ENCODE results near the gene SELENON.

The SELENON gene

GRCh38 chr1:25793585-25794170 is 6.3 kb upstream of the SELENON start:
- DNase-seq (ENCODE audit: low read depth) = no peak

GRCh38 chr1:25794325-25794724 is 5.7 kb upstream of the SELENON start:
- no peak for DNase-seq (ENCODE audit: low read depth)

- no peak for DNase-seq (ENCODE audit: low read depth)
Observed at GRCh38 chr1:25795211-25795610, 4.8 kb upstream of the SELENON start.

- DNase-seq (ENCODE audit: low read depth) = no peak
Observed at GRCh38 chr1:25795946-25796810, 3.8 kb upstream of the SELENON start.

GRCh38 chr1:25796811-25797458 is 3.1 kb upstream of the SELENON start:
- DNase-seq (ENCODE audit: low read depth) = no peak

GRCh38 chr1:25797939-25798338 is 2.1 kb upstream of the SELENON start:
- no peak for DNase-seq (ENCODE audit: low read depth)

- DNase-seq (ENCODE audit: low read depth) = no peak
Observed at GRCh38 chr1:25798666-25799351, 1.2 kb upstream of the SELENON start.

- no peak for DNase-seq (ENCODE audit: low read depth)
Observed at GRCh38 chr1:25799352-25799934, 550 bp upstream of the SELENON start.

GRCh38 chr1:25800703-25801377 is 847 bp downstream of the SELENON start:
- no peak for DNase-seq (ENCODE audit: low read depth)

- DNase-seq (ENCODE audit: low read depth) = no peak
Observed at GRCh38 chr1:25802915-25803314, 2.9 kb downstream of the SELENON start.

GRCh38 chr1:25803368-25803767 is 3.4 kb downstream of the SELENON start:
- no peak for DNase-seq (ENCODE audit: low read depth)

- DNase-seq (ENCODE audit: low read depth) = no peak
Observed at GRCh38 chr1:25804244-25804963, 4.4 kb downstream of the SELENON start.

GRCh38 chr1:25804964-25805862 is 5.2 kb downstream of the SELENON start:
- DNase-seq (ENCODE audit: low read depth) = no peak

- DNase-seq (ENCODE audit: low read depth) = no peak
Observed at GRCh38 chr1:25805863-25806225, 5.9 kb downstream of the SELENON start.

- no peak for DNase-seq (ENCODE audit: low read depth)
Observed at GRCh38 chr1:25806418-25806817, 6.4 kb downstream of the SELENON start.

GRCh38 chr1:25807480-25808390 is 7.7 kb downstream of the SELENON start:
- DNase-seq (ENCODE audit: low read depth) = no peak

- no peak for DNase-seq (ENCODE audit: low read depth)
Observed at GRCh38 chr1:25808481-25809244, 8.7 kb downstream of the SELENON start.

GRCh38 chr1:25809283-25809926 is 9.4 kb downstream of the SELENON start:
- no peak for DNase-seq (ENCODE audit: low read depth)
